ENCODE results near the gene CAMK1D.

Gene CAMK1D

DNA sequence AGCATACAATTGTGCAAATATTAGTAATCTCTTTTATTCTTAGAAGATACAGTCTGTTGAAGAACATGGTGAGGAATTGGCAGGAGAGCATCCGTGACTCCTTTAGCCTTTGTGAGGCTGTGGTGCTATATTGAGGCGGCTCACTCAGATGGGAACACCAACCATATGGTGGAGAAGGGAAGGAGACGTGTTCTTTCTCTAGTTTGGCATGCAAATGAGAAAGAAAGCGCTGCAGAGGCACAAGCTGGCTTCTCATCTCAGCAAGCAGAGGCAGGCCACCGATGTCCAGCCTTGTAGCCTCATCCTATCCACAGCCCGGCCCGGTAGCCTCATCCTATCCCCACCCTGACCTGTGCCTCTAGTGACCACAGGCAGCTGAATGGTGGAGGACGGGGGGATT is 288.3 kb downstream of the CAMK1D start:
- no peaks in the 10 kb centered on the region for H3K36me3 ChIP-seq (ENCODE audit: insufficient read depth, low read length)
- no peaks in the 10 kb centered on the region for H3F3A ChIP-seq (ENCODE audit: insufficient read depth, low read length)
- no peaks in the 10 kb centered on the region for H3K4me1 ChIP-seq (ENCODE audit: insufficient read depth, low read length, severe bottlenecking)
- H3K4me2 ChIP-seq (ENCODE audit: low read length): no peak overlapping the region
- 0 out of 2 replicates have a peak, but pooled peaks cover 4% of the 10 kb centered on the region for H3K27me3 ChIP-seq (ENCODE audit: insufficient read depth, low read length)
- H3K9me2 ChIP-seq (ENCODE audit: low read depth, low read length): no peaks in the 10 kb centered on the region
- H3K4me3 ChIP-seq (ENCODE audit: low read depth, low read length, poor library complexity, severe bottlenecking): no peak overlapping the region
- H3K9ac ChIP-seq (ENCODE audit: low read length): no peak overlapping the region
- no peaks in the 10 kb centered on the region for H3K79me2 ChIP-seq (ENCODE audit: insufficient read depth, low read length)
- H4K20me1 ChIP-seq (ENCODE audit: insufficient read depth, low read length): no peaks in the 10 kb centered on the region
- no peaks in the 10 kb centered on the region for H3K9me3 ChIP-seq (ENCODE audit: low read length)
- H3K27ac ChIP-seq (ENCODE audit: low read depth, low read length, poor library complexity, severe bottlenecking): no peak overlapping the region
- TF ChIP-seq, protein P1, sequence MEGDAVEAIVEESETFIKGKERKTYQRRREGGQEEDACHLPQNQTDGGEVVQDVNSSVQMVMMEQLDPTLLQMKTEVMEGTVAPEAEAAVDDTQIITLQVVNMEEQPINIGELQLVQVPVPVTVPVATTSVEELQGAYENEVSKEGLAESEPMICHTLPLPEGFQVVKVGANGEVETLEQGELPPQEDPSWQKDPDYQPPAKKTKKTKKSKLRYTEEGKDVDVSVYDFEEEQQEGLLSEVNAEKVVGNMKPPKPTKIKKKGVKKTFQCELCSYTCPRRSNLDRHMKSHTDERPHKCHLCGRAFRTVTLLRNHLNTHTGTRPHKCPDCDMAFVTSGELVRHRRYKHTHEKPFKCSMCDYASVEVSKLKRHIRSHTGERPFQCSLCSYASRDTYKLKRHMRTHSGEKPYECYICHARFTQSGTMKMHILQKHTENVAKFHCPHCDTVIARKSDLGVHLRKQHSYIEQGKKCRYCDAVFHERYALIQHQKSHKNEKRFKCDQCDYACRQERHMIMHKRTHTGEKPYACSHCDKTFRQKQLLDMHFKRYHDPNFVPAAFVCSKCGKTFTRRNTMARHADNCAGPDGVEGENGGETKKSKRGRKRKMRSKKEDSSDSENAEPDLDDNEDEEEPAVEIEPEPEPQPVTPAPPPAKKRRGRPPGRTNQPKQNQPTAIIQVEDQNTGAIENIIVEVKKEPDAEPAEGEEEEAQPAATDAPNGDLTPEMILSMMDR (IDR thresholded peaks at IDR 0.05; ENCODE audit: low read length): no peak
- no peak for TF ChIP-seq EZH2 (IDR thresholded peaks at IDR 0.05; ENCODE audit: borderline replicate concordance, low read length)
- no peak overlapping the region for H2AFZ ChIP-seq (ENCODE audit: low read length)

DNA sequence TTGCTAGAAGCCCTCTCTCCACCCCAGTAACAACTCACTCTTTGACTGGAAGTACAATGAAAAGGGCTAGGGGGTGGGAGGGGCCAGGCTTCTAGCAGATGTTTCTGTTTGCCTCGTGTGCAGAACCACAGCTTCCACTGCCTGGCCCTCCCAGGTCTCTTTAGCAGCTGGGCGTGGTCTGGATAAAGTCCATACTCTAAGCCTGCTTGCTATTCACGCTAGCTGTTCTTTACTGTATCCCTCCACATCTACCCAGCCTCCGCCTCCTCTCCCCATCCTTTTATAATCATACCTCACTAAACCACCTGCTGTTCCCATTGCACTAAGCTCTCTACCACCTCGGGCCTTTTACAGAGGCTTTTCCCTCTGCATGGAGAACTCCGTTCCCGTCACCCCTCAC is 288.8 kb downstream of the CAMK1D start:
- Histone ChIP-seq H4K20me1 (ENCODE audit: insufficient read depth, low read length) (no peaks in the 10 kb centered on the region), H3K9me3 (ENCODE audit: low read length) (no peaks in the 10 kb centered on the region), H3K4me3 (ENCODE audit: low read depth, low read length, poor library complexity, severe bottlenecking) (no peak overlapping the region), H3K9me2 (ENCODE audit: low read depth, low read length) (no peaks in the 10 kb centered on the region), H3F3A (ENCODE audit: insufficient read depth, low read length) (no peaks in the 10 kb centered on the region), H2AFZ (ENCODE audit: low read length) (no peak overlapping the region), H3K36me3 (ENCODE audit: insufficient read depth, low read length) (no peaks in the 10 kb centered on the region), H3K27me3 (ENCODE audit: insufficient read depth, low read length) (0 out of 2 replicates have a peak, but pooled peaks cover 4% of the 10 kb centered on the region), H3K9ac (ENCODE audit: low read length) (no peak overlapping the region), H3K79me2 (ENCODE audit: insufficient read depth, low read length) (no peaks in the 10 kb centered on the region), H3K4me1 (ENCODE audit: insufficient read depth, low read length, severe bottlenecking) (no peaks in the 10 kb centered on the region), H3K27ac (ENCODE audit: low read depth, low read length, poor library complexity, severe bottlenecking) (no peak overlapping the region), H3K4me2 (ENCODE audit: low read length) (no peak overlapping the region)
- TF ChIP-seq, protein P1 (IDR thresholded peaks at IDR 0.05; ENCODE audit: low read length): no peak
- no peak for TF ChIP-seq EZH2 (IDR thresholded peaks at IDR 0.05; ENCODE audit: borderline replicate concordance, low read length)

DNA sequence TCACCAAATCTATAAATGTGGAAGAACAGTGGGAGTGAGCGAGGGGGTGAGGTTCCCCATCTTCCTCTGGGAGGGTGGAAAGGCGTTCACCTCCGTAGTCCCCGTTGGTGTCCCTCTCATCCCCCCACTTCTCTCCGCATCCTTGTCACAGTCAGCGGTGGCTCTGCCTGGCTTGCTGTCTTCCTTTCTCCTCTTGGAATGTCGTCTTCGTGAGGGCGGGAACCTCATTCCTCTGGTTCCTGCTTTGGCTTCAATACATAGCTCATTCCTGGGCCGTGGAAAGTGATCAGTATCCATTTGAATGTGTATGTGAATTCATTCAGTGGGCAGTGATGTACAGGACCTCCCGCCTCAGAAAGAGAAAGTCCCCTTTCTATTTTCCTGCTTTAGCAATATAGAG is 289.4 kb downstream of the CAMK1D start:
- Histone ChIP-seq H3K4me2 (ENCODE audit: low read length) (no peak overlapping the region), H3K4me3 (ENCODE audit: low read depth, low read length, poor library complexity, severe bottlenecking) (no peak overlapping the region), H3K27ac (ENCODE audit: low read depth, low read length, poor library complexity, severe bottlenecking) (no peak overlapping the region), H3K36me3 (ENCODE audit: insufficient read depth, low read length) (no peaks in the 10 kb centered on the region), H3K9me2 (ENCODE audit: low read depth, low read length) (no peaks in the 10 kb centered on the region), H3K27me3 (ENCODE audit: insufficient read depth, low read length) (0 out of 2 replicates have a peak, but pooled peaks cover 4% of the 10 kb centered on the region), H2AFZ (ENCODE audit: low read length) (no peak overlapping the region), H3K4me1 (ENCODE audit: insufficient read depth, low read length, severe bottlenecking) (no peaks in the 10 kb centered on the region), H3K9me3 (ENCODE audit: low read length) (no peaks in the 10 kb centered on the region), H3K79me2 (ENCODE audit: insufficient read depth, low read length) (no peaks in the 10 kb centered on the region), H3F3A (ENCODE audit: insufficient read depth, low read length) (no peaks in the 10 kb centered on the region), H3K9ac (ENCODE audit: low read length) (no peak overlapping the region), H4K20me1 (ENCODE audit: insufficient read depth, low read length) (no peaks in the 10 kb centered on the region)
- TF ChIP-seq, protein P1 (IDR thresholded peaks at IDR 0.05; ENCODE audit: low read length): no peak
- TF ChIP-seq EZH2 (IDR thresholded peaks at IDR 0.05; ENCODE audit: borderline replicate concordance, low read length): no peak
